HepG2 (cell line): ENCODE measurements around the gene THADA. TPM values are rescaled to one million over a fixed set of nuclear protein-coding genes. Genes with fewer than 3 reads are reported as not detected.
A peak's percentile ranks its signal among the peaks of the same experiment; 100 is the strongest.

Experiments
- ARID5B ChIP-seq: IDR thresholded peaks from 2 replicates; pipeline ENCODE4 v1.4.0; 2020; ENCODE audit warnings: mild to moderate bottlenecking, missing genetic modification reagents
- CENPBD1 ChIP-seq: sonication (generic); formaldehyde crosslinking; IDR thresholded peaks from 2 replicates; pipeline ENCODE4 v1.8.0; 2022; ENCODE audit warnings: missing genetic modification reagents, low read depth, mild to moderate bottlenecking, borderline replicate concordance
- FIP1L1 ChIP-seq: fragments of 200-400 bp; formaldehyde crosslinking; IDR thresholded peaks from 2 replicates; pipeline ENCODE4 v1.6.1; 2018; ENCODE audit warnings: low read depth, mild to moderate bottlenecking, low read length, moderate library complexity, borderline replicate concordance; ENCODE audit not compliant: insufficient read depth
- GATAD2A ChIP-seq: IDR thresholded peaks from 2 replicates; pipeline ENCODE4 v1.6.1; 2016
- HNRNPLL ChIP-seq: fragments of 200-400 bp; formaldehyde crosslinking; IDR thresholded peaks from 2 replicates; pipeline ENCODE4 v1.6.1; 2017; ENCODE audit warnings: mild to moderate bottlenecking, low read depth, low read length; ENCODE audit not compliant: poor library complexity, severe bottlenecking
- MEIS2 ChIP-seq: sonication (generic); formaldehyde crosslinking; IDR thresholded peaks from 2 replicates; pipeline ENCODE4 v1.9.0; 2021; ENCODE audit warnings: mild to moderate bottlenecking, missing genetic modification reagents
- NFAT5 ChIP-seq: sonication (generic); formaldehyde crosslinking; IDR thresholded peaks from 2 replicates; pipeline ENCODE4 v1.4.0; 2020; ENCODE audit warnings: missing genetic modification reagents
- REXO4 ChIP-seq: sonication (generic); formaldehyde crosslinking; IDR thresholded peaks from 2 replicates; pipeline ENCODE4 v1.8.0; 2022; ENCODE audit warnings: missing genetic modification reagents, mild to moderate bottlenecking, borderline replicate concordance
- ZFY ChIP-seq: sonication (generic); formaldehyde crosslinking; IDR thresholded peaks from 2 replicates; pipeline ENCODE4 v1.4.0; 2020; ENCODE audit warnings: missing genetic modification reagents
- ZNF589 ChIP-seq: sonication (generic); formaldehyde crosslinking; conservative IDR thresholded peaks from 2 replicates; pipeline ENCODE4 v1.8.0; 2022; ENCODE audit warnings: mild to moderate bottlenecking, moderate library complexity, missing genetic modification reagents
- ZNF691 ChIP-seq: sonication (generic); formaldehyde crosslinking; IDR thresholded peaks from 2 replicates; pipeline ENCODE4 v1.4.0; 2020; ENCODE audit warnings: missing genetic modification reagents, low read depth, mild to moderate bottlenecking, borderline replicate concordance
- polyA plus RNA-seq, 8 experiments: library from polyadenylated mRNA; depleted of rRNA in 3 of 8; stranded (reverse) in 7 of 8; unstranded in 1 of 8; fragments of >200 nt; fragmentation: Illumina TruSeq in 4 of 8; extraction: Trizol in 4 of 8; gene quantifications; 2 replicates each; pipeline versions ENCODE4 v1.2.1 to v1.2.3, GENCODE V29; 2011 to 2016; ENCODE audit warnings: low read depth in 4 of 8, missing spikeins in 1 of 8, mixed read lengths in 1 of 8; ENCODE audit not compliant: insufficient read depth in 1 of 8
- total RNA-seq, 5 experiments: library from RNA; depleted of rRNA; stranded (reverse); fragments of >200 nt; fragmentation: Illumina TruSeq; extraction: Trizol; gene quantifications; 2 replicates each; pipeline ENCODE4 v1.2.3, GENCODE V29; 2016; ENCODE audit warnings: low read depth in 1 of 5
- TF ChIP-seq, protein P1 (sequence below): sonication (generic); formaldehyde crosslinking; IDR thresholded peaks from 2 replicates; pipeline ENCODE4 v1.5.0; 2020; ENCODE audit warnings: mild to moderate bottlenecking, missing genetic modification reagents
- TF ChIP-seq, protein P2 (sequence below): sonication (generic); formaldehyde crosslinking; IDR thresholded peaks from 2 replicates; pipeline ENCODE4 v1.4.0; 2020; ENCODE audit warnings: missing genetic modification reagents

THADA gene
- total and polyA plus RNA-seq, 2 of the 13 experiments (the other 11 are each of a cell fraction or from before 2014, with no cell fraction given): 12.7 to 21.7 TPM

DNA sequence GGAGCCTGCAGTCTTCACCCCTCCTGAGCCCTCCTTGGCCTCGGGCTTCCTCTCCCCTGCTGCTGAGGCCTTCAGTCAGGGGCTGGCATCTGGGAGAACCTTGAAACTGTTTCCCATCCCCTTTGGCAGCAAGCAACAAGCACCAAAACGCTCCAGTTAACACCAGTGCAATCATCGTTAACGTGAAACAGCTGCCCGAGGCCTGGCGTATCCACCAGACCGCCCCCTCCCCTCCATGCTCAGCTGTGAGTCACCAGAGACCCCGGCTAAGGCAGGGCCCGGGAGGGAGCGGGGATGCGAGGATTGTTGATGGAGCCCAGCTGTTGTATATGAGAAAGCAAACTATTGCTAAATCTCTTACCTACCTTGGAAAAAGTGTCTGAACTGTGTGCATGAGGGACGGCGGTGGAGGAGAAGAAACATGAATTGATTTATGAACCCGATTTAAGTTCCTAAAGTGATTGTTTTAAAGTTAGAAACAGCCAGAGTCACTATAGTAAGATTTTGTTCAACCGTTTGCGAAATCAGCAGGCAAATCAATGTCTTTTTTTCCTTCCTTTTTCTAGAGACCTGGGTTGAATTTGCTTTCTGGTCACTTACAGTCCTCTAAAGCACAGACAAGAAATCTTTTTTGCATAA, 374.6 kb downstream of the THADA start (continued):
- TF ChIP-seq, protein P1, sequence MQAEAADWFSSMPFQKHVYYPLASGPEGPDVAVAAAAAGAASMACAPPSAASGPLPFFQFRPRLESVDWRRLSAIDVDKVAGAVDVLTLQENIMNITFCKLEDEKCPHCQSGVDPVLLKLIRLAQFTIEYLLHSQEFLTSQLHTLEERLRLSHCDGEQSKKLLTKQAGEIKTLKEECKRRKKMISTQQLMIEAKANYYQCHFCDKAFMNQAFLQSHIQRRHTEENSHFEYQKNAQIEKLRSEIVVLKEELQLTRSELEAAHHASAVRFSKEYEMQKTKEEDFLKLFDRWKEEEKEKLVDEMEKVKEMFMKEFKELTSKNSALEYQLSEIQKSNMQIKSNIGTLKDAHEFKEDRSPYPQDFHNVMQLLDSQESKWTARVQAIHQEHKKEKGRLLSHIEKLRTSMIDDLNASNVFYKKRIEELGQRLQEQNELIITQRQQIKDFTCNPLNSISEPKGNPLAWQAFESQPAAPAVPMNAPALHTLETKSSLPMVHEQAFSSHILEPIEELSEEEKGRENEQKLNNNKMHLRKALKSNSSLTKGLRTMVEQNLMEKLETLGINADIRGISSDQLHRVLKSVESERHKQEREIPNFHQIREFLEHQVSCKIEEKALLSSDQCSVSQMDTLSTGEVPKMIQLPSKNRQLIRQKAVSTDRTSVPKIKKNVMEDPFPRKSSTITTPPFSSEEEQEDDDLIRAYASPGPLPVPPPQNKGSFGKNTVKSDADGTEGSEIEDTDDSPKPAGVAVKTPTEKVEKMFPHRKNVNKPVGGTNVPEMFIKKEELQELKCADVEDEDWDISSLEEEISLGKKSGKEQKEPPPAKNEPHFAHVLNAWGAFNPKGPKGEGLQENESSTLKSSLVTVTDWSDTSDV: no peak
- 0 out of 2 replicates have a peak, but pooled peaks have one; percentile 51 for TF ChIP-seq MEIS2 (CRISPR knock-in tag)
- TF ChIP-seq, protein P2, sequence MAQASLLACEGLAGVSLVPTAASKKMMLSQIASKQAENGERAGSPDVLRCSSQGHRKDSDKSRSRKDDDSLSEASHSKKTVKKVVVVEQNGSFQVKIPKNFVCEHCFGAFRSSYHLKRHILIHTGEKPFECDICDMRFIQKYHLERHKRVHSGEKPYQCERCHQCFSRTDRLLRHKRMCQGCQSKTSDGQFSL (CRISPR knock-in tag): peak; percentile 67; the same call in 1 of the 2 replicates
- 0 out of 2 replicates have a peak, but pooled peaks have one; percentile 89 for TF ChIP-seq FIP1L1
- TF ChIP-seq ZNF691 (CRISPR knock-in tag): peak; percentile 49; the same call in 1 of the 2 replicates
- 0 out of 2 replicates have a peak, but pooled peaks have one; percentile 32 for TF ChIP-seq CENPBD1 (CRISPR knock-in tag)
- peak; percentile 54 for TF ChIP-seq ARID5B (CRISPR knock-in tag)
- no peak for TF ChIP-seq ZNF589
- peak; percentile 1 for TF ChIP-seq HNRNPLL
- peak; percentile 57 for TF ChIP-seq ZFY
- peak; percentile 61; the same call in 1 of the 2 replicates for TF ChIP-seq NFAT5 (CRISPR knock-in tag)
- TF ChIP-seq GATAD2A (CRISPR knock-in tag): peak; percentile 67
- no peak for TF ChIP-seq REXO4 (CRISPR knock-in tag)
